ENCODE data around the gene TDRD9. TPM values are rescaled to one million over a fixed set of nuclear protein-coding genes. Genes with fewer than 3 reads are reported as not detected.

The TDRD9 gene
- total RNA-seq, 1 donor from 2014 or later = not detected

GRCh38 chr14:104003616-104004015 lies 75.4 kb downstream of the TDRD9 start:
- no peaks in the 10 kb centered on the region for H3K27me3 ChIP-seq (ENCODE audit: insufficient read depth, low read length)
- no peaks in the 10 kb centered on the region for H3K36me3 ChIP-seq (ENCODE audit: insufficient read depth, low read length)
- Mint-ChIP-seq H3K27ac (ENCODE audit: unreplicated experiment) (no peak overlapping the region), H3K4me3 (ENCODE audit: unreplicated experiment) (no peak overlapping the region), H3K36me3 (ENCODE audit: low read depth, unreplicated experiment) (no peaks in the 10 kb centered on the region), H3K27me3 (ENCODE audit: low read depth, unreplicated experiment) (peaks cover 13% of the 10 kb centered on the region), H3K9me3 (ENCODE audit: unreplicated experiment) (no peaks in the 10 kb centered on the region), H3K4me1 (ENCODE audit: low read depth, unreplicated experiment) (no peaks in the 10 kb centered on the region)
- no peak overlapping the region for H3K4me3 ChIP-seq (ENCODE audit: insufficient read depth, low read depth, low read length)
- no peak overlapping the region for H3K9ac ChIP-seq (ENCODE audit: low read length)
- no peak for FAIRE-seq
- no peak for TF ChIP-seq EZH2 (IDR thresholded peaks at IDR 0.05; ENCODE audit: insufficient read depth, low read length)
- TF ChIP-seq CTCF (IDR thresholded peaks at IDR 0.05; ENCODE audit: insufficient read depth, low read depth, low read length) = no peak
- no peaks in the 10 kb centered on the region for H4K20me1 ChIP-seq (ENCODE audit: insufficient read depth, low read length)
- no peaks in the 10 kb centered on the region for H3K79me2 ChIP-seq (ENCODE audit: insufficient read depth, low read length)
- no peaks in the 10 kb centered on the region for H3K9me3 ChIP-seq (ENCODE audit: insufficient read depth, low read depth, low read length)
- H2AFZ ChIP-seq (ENCODE audit: low read depth, low read length) = no peak overlapping the region
- H3K4me2 ChIP-seq (ENCODE audit: low read length) = no peak overlapping the region
- H3K4me1 ChIP-seq (ENCODE audit: insufficient read depth, low read length) = no peaks in the 10 kb centered on the region
- DNase-seq (ENCODE audit: low read depth) = no peak
- H3K27ac ChIP-seq (ENCODE audit: low read depth, low read length) = no peak overlapping the region

DNA sequence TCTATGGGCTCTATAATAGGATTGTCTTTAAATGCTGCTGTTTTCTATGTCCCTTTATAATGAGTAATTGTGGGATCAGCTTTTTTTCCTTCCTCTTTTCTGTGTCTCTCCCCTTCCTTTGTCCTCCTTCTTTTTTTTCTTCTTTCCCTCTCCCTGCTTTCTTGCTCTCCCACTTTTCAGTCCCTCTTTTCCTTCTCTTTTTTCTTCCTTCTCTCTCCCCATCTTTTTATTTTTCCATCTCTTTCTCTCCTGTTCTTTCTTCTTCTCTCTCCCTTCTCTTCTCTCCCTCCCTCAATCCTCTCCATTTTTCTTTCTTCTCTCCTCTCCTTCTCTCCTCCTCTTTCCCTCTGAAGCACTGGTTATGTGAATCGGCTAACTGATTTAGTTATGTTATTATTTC lies 76.6 kb downstream of the TDRD9 start:
- Histone ChIP-seq H3K36me3 (ENCODE audit: insufficient read depth, low read length) (no peaks in the 10 kb centered on the region), H3K27ac (ENCODE audit: low read depth, low read length) (no peak overlapping the region), H3K9ac (ENCODE audit: low read length) (no peak overlapping the region), H3K4me3 (ENCODE audit: insufficient read depth, low read depth, low read length) (no peak overlapping the region), H3K4me2 (ENCODE audit: low read length) (no peak overlapping the region), H3K9me3 (ENCODE audit: insufficient read depth, low read depth, low read length) (no peaks in the 10 kb centered on the region), H3K27me3 (ENCODE audit: insufficient read depth, low read length) (no peaks in the 10 kb centered on the region), H3K4me1 (ENCODE audit: insufficient read depth, low read length) (no peaks in the 10 kb centered on the region), H3K79me2 (ENCODE audit: insufficient read depth, low read length) (no peaks in the 10 kb centered on the region), H4K20me1 (ENCODE audit: insufficient read depth, low read length) (no peaks in the 10 kb centered on the region), H2AFZ (ENCODE audit: low read depth, low read length) (no peak overlapping the region)
- H3K4me1 Mint-ChIP-seq (ENCODE audit: low read depth, unreplicated experiment) = no peaks in the 10 kb centered on the region
- H3K4me3 Mint-ChIP-seq (ENCODE audit: unreplicated experiment) = no peak overlapping the region
- no peaks in the 10 kb centered on the region for H3K9me3 Mint-ChIP-seq (ENCODE audit: unreplicated experiment)
- no peak overlapping the region for H3K27ac Mint-ChIP-seq (ENCODE audit: unreplicated experiment)
- FAIRE-seq (no peak), DNase-seq (ENCODE audit: low read depth) (no peak)
- no peaks in the 10 kb centered on the region for H3K36me3 Mint-ChIP-seq (ENCODE audit: low read depth, unreplicated experiment)
- H3K27me3 Mint-ChIP-seq (ENCODE audit: low read depth, unreplicated experiment) = peaks cover 13% of the 10 kb centered on the region
- no peak for TF ChIP-seq CTCF (IDR thresholded peaks at IDR 0.05; ENCODE audit: insufficient read depth, low read depth, low read length)
- TF ChIP-seq EZH2 (IDR thresholded peaks at IDR 0.05; ENCODE audit: insufficient read depth, low read length) = no peak

DNA sequence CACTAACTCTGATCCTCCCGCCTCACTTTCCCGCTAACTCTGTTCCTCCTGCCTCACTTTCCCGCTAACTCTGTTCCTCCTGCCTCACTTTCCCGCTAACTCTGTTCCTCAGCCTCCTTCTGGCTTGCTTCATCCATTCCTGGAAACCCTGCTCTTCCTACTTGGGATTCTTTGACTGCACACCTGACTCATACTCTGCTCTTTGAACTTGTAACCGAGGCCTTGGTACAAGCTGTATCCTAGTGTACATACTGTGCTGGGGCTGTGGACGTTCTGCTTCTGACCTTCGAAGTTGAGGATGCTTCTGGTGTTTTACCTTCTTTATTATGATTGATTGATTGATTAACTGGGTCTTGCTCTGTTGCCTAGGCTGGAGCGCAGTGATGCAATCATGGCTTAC lies 77.2 kb downstream of the TDRD9 start:
- no peak for DNase-seq (ENCODE audit: low read depth)
- Histone ChIP-seq H3K27me3 (ENCODE audit: insufficient read depth, low read length) (no peaks in the 10 kb centered on the region), H3K36me3 (ENCODE audit: insufficient read depth, low read length) (no peaks in the 10 kb centered on the region), H3K4me3 (ENCODE audit: insufficient read depth, low read depth, low read length) (no peak overlapping the region), H3K9ac (ENCODE audit: low read length) (no peak overlapping the region), H3K79me2 (ENCODE audit: insufficient read depth, low read length) (no peaks in the 10 kb centered on the region), H3K4me1 (ENCODE audit: insufficient read depth, low read length) (no peaks in the 10 kb centered on the region), H3K27ac (ENCODE audit: low read depth, low read length) (no peak overlapping the region), H3K4me2 (ENCODE audit: low read length) (no peak overlapping the region), H3K9me3 (ENCODE audit: insufficient read depth, low read depth, low read length) (no peaks in the 10 kb centered on the region), H2AFZ (ENCODE audit: low read depth, low read length) (no peak overlapping the region), H4K20me1 (ENCODE audit: insufficient read depth, low read length) (no peaks in the 10 kb centered on the region)
- H3K4me1 Mint-ChIP-seq (ENCODE audit: low read depth, unreplicated experiment) = no peaks in the 10 kb centered on the region
- H3K9me3 Mint-ChIP-seq (ENCODE audit: unreplicated experiment) = no peaks in the 10 kb centered on the region
- no peak for TF ChIP-seq CTCF (IDR thresholded peaks at IDR 0.05; ENCODE audit: insufficient read depth, low read depth, low read length)
- TF ChIP-seq EZH2 (IDR thresholded peaks at IDR 0.05; ENCODE audit: insufficient read depth, low read length) = no peak
- no peak overlapping the region for H3K4me3 Mint-ChIP-seq (ENCODE audit: unreplicated experiment)
- no peaks in the 10 kb centered on the region for H3K36me3 Mint-ChIP-seq (ENCODE audit: low read depth, unreplicated experiment)
- FAIRE-seq = no peak
- H3K27ac Mint-ChIP-seq (ENCODE audit: unreplicated experiment) = no peak overlapping the region
- peaks cover 13% of the 10 kb centered on the region for H3K27me3 Mint-ChIP-seq (ENCODE audit: low read depth, unreplicated experiment)
